ENCODE results near the gene RASA1.

DNA sequence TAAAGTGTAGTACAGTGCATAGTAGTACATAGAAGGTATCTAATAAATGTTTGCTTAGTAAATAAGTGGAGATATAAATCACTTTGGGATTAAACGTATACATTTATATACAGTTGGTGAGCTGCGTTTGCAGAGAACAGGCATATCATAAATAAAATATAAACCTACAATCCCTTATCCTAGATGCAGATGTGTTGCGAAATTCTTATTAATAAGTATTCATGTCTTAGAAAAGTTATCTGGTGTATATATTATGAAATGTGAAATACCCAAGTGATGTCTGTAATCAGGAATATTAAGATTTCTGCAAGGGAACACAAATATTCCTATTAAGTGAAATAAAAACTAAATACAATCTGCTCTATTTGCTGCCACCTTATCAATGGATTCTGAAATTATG lies 136.2 kb downstream of the RASA1 start:
- TF ChIP-seq, protein P1, sequence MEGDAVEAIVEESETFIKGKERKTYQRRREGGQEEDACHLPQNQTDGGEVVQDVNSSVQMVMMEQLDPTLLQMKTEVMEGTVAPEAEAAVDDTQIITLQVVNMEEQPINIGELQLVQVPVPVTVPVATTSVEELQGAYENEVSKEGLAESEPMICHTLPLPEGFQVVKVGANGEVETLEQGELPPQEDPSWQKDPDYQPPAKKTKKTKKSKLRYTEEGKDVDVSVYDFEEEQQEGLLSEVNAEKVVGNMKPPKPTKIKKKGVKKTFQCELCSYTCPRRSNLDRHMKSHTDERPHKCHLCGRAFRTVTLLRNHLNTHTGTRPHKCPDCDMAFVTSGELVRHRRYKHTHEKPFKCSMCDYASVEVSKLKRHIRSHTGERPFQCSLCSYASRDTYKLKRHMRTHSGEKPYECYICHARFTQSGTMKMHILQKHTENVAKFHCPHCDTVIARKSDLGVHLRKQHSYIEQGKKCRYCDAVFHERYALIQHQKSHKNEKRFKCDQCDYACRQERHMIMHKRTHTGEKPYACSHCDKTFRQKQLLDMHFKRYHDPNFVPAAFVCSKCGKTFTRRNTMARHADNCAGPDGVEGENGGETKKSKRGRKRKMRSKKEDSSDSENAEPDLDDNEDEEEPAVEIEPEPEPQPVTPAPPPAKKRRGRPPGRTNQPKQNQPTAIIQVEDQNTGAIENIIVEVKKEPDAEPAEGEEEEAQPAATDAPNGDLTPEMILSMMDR (IDR thresholded peaks at IDR 0.05), result no peak
- TF ChIP-seq, protein P2, sequence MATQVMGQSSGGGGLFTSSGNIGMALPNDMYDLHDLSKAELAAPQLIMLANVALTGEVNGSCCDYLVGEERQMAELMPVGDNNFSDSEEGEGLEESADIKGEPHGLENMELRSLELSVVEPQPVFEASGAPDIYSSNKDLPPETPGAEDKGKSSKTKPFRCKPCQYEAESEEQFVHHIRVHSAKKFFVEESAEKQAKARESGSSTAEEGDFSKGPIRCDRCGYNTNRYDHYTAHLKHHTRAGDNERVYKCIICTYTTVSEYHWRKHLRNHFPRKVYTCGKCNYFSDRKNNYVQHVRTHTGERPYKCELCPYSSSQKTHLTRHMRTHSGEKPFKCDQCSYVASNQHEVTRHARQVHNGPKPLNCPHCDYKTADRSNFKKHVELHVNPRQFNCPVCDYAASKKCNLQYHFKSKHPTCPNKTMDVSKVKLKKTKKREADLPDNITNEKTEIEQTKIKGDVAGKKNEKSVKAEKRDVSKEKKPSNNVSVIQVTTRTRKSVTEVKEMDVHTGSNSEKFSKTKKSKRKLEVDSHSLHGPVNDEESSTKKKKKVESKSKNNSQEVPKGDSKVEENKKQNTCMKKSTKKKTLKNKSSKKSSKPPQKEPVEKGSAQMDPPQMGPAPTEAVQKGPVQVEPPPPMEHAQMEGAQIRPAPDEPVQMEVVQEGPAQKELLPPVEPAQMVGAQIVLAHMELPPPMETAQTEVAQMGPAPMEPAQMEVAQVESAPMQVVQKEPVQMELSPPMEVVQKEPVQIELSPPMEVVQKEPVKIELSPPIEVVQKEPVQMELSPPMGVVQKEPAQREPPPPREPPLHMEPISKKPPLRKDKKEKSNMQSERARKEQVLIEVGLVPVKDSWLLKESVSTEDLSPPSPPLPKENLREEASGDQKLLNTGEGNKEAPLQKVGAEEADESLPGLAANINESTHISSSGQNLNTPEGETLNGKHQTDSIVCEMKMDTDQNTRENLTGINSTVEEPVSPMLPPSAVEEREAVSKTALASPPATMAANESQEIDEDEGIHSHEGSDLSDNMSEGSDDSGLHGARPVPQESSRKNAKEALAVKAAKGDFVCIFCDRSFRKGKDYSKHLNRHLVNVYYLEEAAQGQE (IDR thresholded peaks at IDR 0.05; ENCODE audit: insufficient read depth in 1 of 2, low read depth in 2 of 2, low read length in 1 of 2), result no peak
- no peak for TF ChIP-seq POLR2AphosphoS5 (IDR thresholded peaks at IDR 0.05; ENCODE audit: low read depth, low read length)
- no peak for TF ChIP-seq SIN3A (IDR thresholded peaks at IDR 0.05; ENCODE audit: borderline replicate concordance, insufficient read depth, low read depth, low read length)
